ENCODE measurements around the gene FZD1.

GRCh38 chr7:91263384-91264045 lies 718 bp upstream of the FZD1 start:
- TF ChIP-seq CTCF (conservative IDR thresholded peaks at IDR 0.05) (no peak), EZH2 (IDR thresholded peaks at IDR 0.05; ENCODE audit: low read depth) (no peak)

Data from PC-9 (cell line).